Lower lobe of right lung (tissue), 2 donors: ENCODE results near the gene NDRG4. TPM values are rescaled to one million over a fixed set of nuclear protein-coding genes. Genes with fewer than 3 reads are reported as not detected.

Source experiments
- ATAC-seq, 2 donors: fragments of 200-7000 bp; cut with Tn5 transposase; one replicate each; pipeline ENCODE4 v1.9.1; 2020 to 2022; ENCODE audit warnings: mild to moderate bottlenecking in 2 of 2, moderate library complexity in 2 of 2
- DNase-seq: peaks from one replicate; pipeline ENCODE4 v3.0.0-alpha.2; 2020
- H3K27ac ChIP-seq: fragments of 200-600 bp; one replicate; pipeline ENCODE4 v1.8.0; 2022
- H3K27me3 ChIP-seq: fragments of 200-600 bp; one replicate; pipeline ENCODE4 v1.8.0; 2022; ENCODE audit warnings: low read depth
- H3K36me3 ChIP-seq: fragments of 200-600 bp; one replicate; pipeline ENCODE4 v1.8.0; 2022; ENCODE audit warnings: mild to moderate bottlenecking
- H3K4me1 ChIP-seq: fragments of 200-600 bp; one replicate; pipeline ENCODE4 v1.8.0; 2022
- H3K4me3 ChIP-seq: fragments of 200-600 bp; one replicate; pipeline ENCODE4 v1.8.0; 2022; ENCODE audit warnings: mild to moderate bottlenecking
- H3K9me3 ChIP-seq: fragments of 200-600 bp; one replicate; pipeline ENCODE4 v1.8.0; 2022
- intact Hi-C: fragments of 100-400 bp; cut with DNase I; formaldehyde crosslinking; loops from one replicate; pipeline ENCODE4 v1.11.0; 2022
- total RNA-seq: library from RNA; stranded (reverse); fragmentation: NEBNext Ultra II Directional; extraction: Animal tissue kit (Norgen Biotek cat#: 25700); gene quantifications from one replicate; pipeline ENCODE4 v1.2.1, GENCODE V29; 2021
- TF ChIP-seq, protein P1 (sequence below): fragments of 200-600 bp; IDR thresholded peaks from one replicate; pipeline ENCODE4 v1.8.0; 2022; ENCODE audit warnings: antibody characterized with exemption, mild to moderate bottlenecking
- donor health status: DM: no; HTN: yes; CAD: no; lungs with severe emphysema.

Gene NDRG4
- total RNA-seq, 1 donor from 2014 or later = 47.9 TPM

DNA sequence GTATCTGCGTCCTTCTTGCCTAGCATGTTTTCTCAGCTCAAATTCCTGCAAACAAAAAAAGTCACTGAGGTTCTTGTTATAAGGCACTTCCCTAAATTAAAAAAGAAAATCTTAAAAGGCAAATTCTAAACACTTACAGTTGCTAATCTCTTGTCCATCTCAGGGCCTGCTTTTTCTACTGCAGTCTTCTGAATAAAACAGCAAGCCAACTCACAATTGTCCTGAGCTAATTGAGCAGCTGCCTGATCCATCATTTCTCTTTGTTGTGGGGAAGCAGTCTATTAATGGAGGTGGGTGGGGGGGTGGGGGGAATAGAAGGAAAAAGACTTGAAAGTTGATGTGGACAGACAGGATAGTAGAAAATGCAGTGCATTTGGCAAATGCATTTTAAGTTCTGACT is 42.3 kb downstream of the NDRG4 start:
- ATAC-seq (no peak), DNase-seq (no peak)
- no peaks in the 10 kb centered on the region for H3K4me1 ChIP-seq
- no peak overlapping the region for H3K4me3 ChIP-seq
- H3K9me3 ChIP-seq = no peaks in the 10 kb centered on the region
- H3K36me3 ChIP-seq = peaks cover 100% of the 10 kb centered on the region
- no peaks in the 10 kb centered on the region for H3K27me3 ChIP-seq
- intact Hi-C loops = no loop called here
- TF ChIP-seq, protein P1, sequence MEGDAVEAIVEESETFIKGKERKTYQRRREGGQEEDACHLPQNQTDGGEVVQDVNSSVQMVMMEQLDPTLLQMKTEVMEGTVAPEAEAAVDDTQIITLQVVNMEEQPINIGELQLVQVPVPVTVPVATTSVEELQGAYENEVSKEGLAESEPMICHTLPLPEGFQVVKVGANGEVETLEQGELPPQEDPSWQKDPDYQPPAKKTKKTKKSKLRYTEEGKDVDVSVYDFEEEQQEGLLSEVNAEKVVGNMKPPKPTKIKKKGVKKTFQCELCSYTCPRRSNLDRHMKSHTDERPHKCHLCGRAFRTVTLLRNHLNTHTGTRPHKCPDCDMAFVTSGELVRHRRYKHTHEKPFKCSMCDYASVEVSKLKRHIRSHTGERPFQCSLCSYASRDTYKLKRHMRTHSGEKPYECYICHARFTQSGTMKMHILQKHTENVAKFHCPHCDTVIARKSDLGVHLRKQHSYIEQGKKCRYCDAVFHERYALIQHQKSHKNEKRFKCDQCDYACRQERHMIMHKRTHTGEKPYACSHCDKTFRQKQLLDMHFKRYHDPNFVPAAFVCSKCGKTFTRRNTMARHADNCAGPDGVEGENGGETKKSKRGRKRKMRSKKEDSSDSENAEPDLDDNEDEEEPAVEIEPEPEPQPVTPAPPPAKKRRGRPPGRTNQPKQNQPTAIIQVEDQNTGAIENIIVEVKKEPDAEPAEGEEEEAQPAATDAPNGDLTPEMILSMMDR = no peak
- H3K27ac ChIP-seq = no peak overlapping the region

DNA sequence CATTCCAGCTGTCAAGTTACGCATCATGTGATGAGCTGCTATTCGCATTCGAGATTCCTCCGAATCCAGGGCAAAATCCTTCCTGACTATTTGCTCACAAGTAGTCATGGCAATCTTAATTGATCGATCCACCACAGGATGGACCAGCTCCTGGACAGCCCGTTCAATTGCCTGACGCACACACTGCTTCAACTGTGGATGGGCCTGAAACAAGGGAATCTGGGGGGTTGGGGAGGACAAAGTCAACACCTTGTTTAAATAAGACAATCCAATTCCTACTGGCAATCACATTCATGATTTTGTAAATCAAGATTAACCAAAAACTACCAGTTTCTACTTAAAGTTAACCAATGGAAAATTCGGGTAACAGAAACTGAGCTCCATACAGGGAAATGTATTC is 43.7 kb downstream of the NDRG4 start:
- Histone ChIP-seq H3K36me3 (peaks cover 100% of the 10 kb centered on the region), H3K4me1 (no peaks in the 10 kb centered on the region), H3K4me3 (no peak overlapping the region), H3K27me3 (no peaks in the 10 kb centered on the region), H3K9me3 (no peaks in the 10 kb centered on the region), H3K27ac (no peak overlapping the region)
- intact Hi-C loops = no loop called here
- TF ChIP-seq, protein P1 = no peak
- ATAC-seq = no peak
- DNase-seq = no peak

DNA sequence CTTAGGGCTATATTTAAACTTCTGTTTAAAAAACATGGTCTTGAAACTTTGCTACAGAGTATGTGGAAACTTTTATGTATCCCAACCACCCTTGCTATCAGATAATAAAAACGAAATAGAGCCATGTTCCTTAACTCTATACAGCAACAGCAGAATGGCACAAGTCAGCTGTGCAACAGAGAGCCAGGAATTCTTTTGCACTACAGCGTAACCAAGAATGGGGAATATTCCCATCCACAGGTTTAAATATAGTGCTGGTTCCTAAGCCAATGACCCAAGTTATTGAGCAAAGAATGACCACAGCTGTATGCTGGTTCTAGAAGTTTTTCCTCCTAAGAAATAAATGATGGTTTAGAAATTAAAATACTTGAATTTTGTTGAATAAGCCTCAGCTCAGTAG is 48.4 kb downstream of the NDRG4 start:
- TF ChIP-seq, protein P1 = no peak

DNA sequence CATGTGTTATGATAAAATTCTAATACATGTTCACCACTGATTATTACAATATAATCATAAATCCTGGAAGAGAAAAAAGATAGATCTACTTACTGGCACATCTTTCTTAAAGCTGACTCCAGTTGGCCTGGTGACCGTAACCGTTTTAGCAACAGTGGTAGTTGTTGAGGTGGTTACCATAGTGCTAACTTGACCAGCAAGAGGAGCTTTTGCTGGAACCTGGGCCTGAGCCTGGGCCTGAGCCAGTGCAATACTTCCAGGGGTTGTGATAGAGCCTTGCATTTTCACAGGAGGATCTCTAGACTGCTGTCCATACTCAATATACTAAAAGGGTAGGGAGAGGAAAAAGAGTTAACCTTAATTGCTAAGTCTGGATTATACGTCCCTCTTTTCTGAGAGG is 51.6 kb downstream of the NDRG4 start:
- ATAC-seq (no peak), DNase-seq (no peak)
- Histone ChIP-seq H3K27me3 (no peaks in the 10 kb centered on the region), H3K4me1 (no peaks in the 10 kb centered on the region), H3K9me3 (no peaks in the 10 kb centered on the region), H3K27ac (no peak overlapping the region), H3K36me3 (peaks cover 100% of the 10 kb centered on the region), H3K4me3 (no peak overlapping the region)
- intact Hi-C loops = no loop called here
- TF ChIP-seq, protein P1 = no peak

More for the DNA sequence above, 48.4 kb downstream of the NDRG4 start:
- Histone ChIP-seq H3K4me3 (no peak overlapping the region), H3K27me3 (no peaks in the 10 kb centered on the region), H3K27ac (no peak overlapping the region), H3K4me1 (no peaks in the 10 kb centered on the region), H3K9me3 (no peaks in the 10 kb centered on the region), H3K36me3 (peaks cover 100% of the 10 kb centered on the region)
- intact Hi-C loops = no loop called here
- ATAC-seq (no peak), DNase-seq (no peak)

DNA sequence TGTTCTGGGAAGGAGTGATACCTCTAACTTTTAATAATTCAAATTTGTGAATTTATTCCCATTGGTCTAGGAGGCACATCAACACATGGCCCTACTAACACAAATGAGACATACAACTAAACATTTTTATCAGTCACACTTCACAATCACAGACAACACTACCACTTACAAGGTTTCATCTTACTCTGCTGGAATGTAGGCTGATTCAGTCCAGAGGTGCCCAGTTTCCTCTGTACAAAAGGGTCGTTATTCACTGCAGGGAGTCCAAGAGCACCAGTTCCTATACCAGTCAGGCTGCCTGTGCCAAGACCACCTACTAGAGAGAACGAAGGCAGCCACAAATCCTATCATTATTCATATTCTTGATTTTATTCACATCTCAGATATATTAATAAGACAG is 56.7 kb downstream of the NDRG4 start:
- TF ChIP-seq, protein P1 = no peak

More for the DNA sequence above, 56.7 kb downstream of the NDRG4 start:
- intact Hi-C loops = no loop called here
- Histone ChIP-seq H3K27me3 (no peaks in the 10 kb centered on the region), H3K36me3 (peaks cover 97% of the 10 kb centered on the region), H3K27ac (no peak overlapping the region), H3K4me3 (no peak overlapping the region), H3K9me3 (no peaks in the 10 kb centered on the region), H3K4me1 (no peaks in the 10 kb centered on the region)
- ATAC-seq (no peak), DNase-seq (no peak)

Other genes starting within 250 kb of the NDRG4 start
- not detected for gene PRSS54, start 205.1 kb upstream of the NDRG4 start, total RNA-seq
- gene GINS3, start 107.7 kb upstream of the NDRG4 start, total RNA-seq = 2.5 TPM
- gene SETD6, start 15.4 kb downstream of the NDRG4 start, total RNA-seq = 17.3 TPM
- gene CNOT1, start 129.7 kb downstream of the NDRG4 start, total RNA-seq = 172 TPM
- gene SLC38A7, start 184.6 kb downstream of the NDRG4 start, total RNA-seq = 20.7 TPM
- 50.7 TPM for gene GOT2, start 234.2 kb downstream of the NDRG4 start, total RNA-seq